GM23248 (cell line): ENCODE results near the gene JADE2. TPM values are rescaled to one million over a fixed set of nuclear protein-coding genes. Genes with fewer than 3 reads are reported as not detected.

Source experiments
- DNase-seq: peaks from one replicate; pipeline ENCODE4 v3.0.0-alpha.2; 2015
- H2AFZ ChIP-seq: fragments of 200-600 bp; sonication (generic); 2 replicates; pipeline ENCODE4 v1.6.1; 2016; ENCODE audit warnings: antibody characterized with exemption
- H3F3A ChIP-seq: fragments of 200-600 bp; sonication (generic); 2 replicates; pipeline ENCODE4 v1.6.1; 2016; ENCODE audit warnings: mild to moderate bottlenecking, antibody characterized with exemption, mixed run types; ENCODE audit not compliant: insufficient read depth
- H3K27ac ChIP-seq: fragments of 200-600 bp; sonication (generic); 2 replicates; pipeline ENCODE4 v1.5.1; 2016; ENCODE audit warnings: mild to moderate bottlenecking
- H3K27me3 ChIP-seq: fragments of 200-600 bp; sonication (generic); replicated peaks from 2 replicates; pipeline ENCODE4 v1.6.1; 2016; ENCODE audit warnings: mild to moderate bottlenecking; ENCODE audit not compliant: insufficient read depth
- H3K36me3 ChIP-seq: fragments of 200-600 bp; sonication (generic); 2 replicates; pipeline ENCODE4 v1.6.1; 2016; ENCODE audit warnings: low read depth, mild to moderate bottlenecking
- H3K4me1 ChIP-seq: fragments of 200-600 bp; sonication (generic); 2 replicates; pipeline ENCODE4 v1.6.1; 2016; ENCODE audit warnings: mild to moderate bottlenecking; ENCODE audit not compliant: insufficient read depth
- H3K4me2 ChIP-seq: fragments of 200-600 bp; sonication (generic); one replicate; pipeline ENCODE4 v1.6.1; 2016; ENCODE audit warnings: mild to moderate bottlenecking; ENCODE audit not compliant: unreplicated experiment
- H3K4me3 ChIP-seq: fragments of 200-600 bp; sonication (generic); 2 replicates; pipeline ENCODE4 v1.5.1; 2016; ENCODE audit warnings: mild to moderate bottlenecking
- H3K79me2 ChIP-seq: fragments of 200-600 bp; sonication (generic); 2 replicates; pipeline ENCODE4 v1.6.1; 2016; ENCODE audit warnings: mild to moderate bottlenecking; ENCODE audit not compliant: insufficient read depth
- H3K9ac ChIP-seq: fragments of 200-600 bp; sonication (generic); 2 replicates; pipeline ENCODE4 v1.6.1; 2016; ENCODE audit warnings: mild to moderate bottlenecking
- H3K9me2 ChIP-seq: fragments of 200-600 bp; sonication (generic); 2 replicates; pipeline ENCODE4 v1.6.1; 2016; ENCODE audit warnings: mixed run types, mild to moderate bottlenecking, moderate library complexity; ENCODE audit not compliant: insufficient read depth
- H3K9me3 ChIP-seq: fragments of 200-600 bp; sonication (generic); one replicate; pipeline ENCODE4 v1.6.1; 2017; ENCODE audit warnings: low read depth
- H4K20me1 ChIP-seq: fragments of 200-600 bp; sonication (generic); 2 replicates; pipeline ENCODE4 v1.6.0; 2016; ENCODE audit not compliant: insufficient read depth
- EZH2 ChIP-seq: fragments of 200-600 bp; sonication (generic); IDR thresholded peaks from 2 replicates; pipeline ENCODE4 v1.6.1; 2018; ENCODE audit warnings: antibody characterized with exemption, mild to moderate bottlenecking; ENCODE audit not compliant: insufficient read depth, poor library complexity, severe bottlenecking
- EZH2phosphoT487 ChIP-seq: fragments of 200-600 bp; sonication (generic); IDR thresholded peaks from 2 replicates; pipeline ENCODE4 v1.6.1; 2018; ENCODE audit warnings: antibody characterized with exemption, moderate library complexity, mild to moderate bottlenecking, low read depth; ENCODE audit not compliant: insufficient read depth
- WGBS, 2 experiments: methylation state at CpG; one replicate each; pipeline ENCODE4 v1.1.6; 2015 to 2017; ENCODE audit warnings: low lambda C conversion rate in 2 of 2, low coverage in 1 of 2; ENCODE audit errors: missing lambda C conversion rate in 2 of 2; 5-methylcytosine and 5-hydroxymethylcytosine counted together
- in situ Hi-C: fragments of 300-500 bp; cut with MboI; formaldehyde crosslinking; loops from 2 replicates; pipeline ENCODE4 v1.15.0; 2020
- polyA plus RNA-seq: library from polyadenylated mRNA; unstranded; fragments of >200 nt; fragmentation: Nextera tagmentation; extraction: Ambion mirVana; gene quantifications from 2 replicates; pipeline ENCODE4 v1.2.1, GENCODE V29; 2016
- total RNA-seq: library from RNA; depleted of rRNA; stranded (reverse); fragments of >200 nt; shearing (Covaris generic); gene quantifications from 2 replicates; pipeline ENCODE4 v1.2.3, GENCODE V29; 2014

JADE2 gene
- total and polyA plus RNA-seq, 2 experiments from 2014 or later: 7.1 to 18.0 TPM

DNA sequence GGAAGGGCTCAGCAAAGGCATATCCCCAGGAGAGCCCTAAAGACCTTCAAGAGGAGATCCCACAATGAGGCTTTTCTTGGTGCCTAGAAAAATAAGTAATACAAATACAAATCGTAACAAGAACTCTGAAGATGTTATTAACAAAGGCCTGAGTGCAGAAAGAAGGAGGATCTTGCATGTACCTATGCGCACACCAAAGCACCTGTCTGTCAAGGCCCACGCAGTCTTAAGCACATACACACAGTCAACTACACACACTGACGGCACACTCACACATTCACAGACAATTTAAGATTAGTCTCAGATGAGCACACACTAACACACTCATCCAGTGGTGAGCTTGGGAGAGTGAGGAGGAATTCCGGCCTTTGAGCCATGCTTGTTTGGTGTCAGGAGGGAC is 38.5 kb downstream of the JADE2 start:
- H3F3A ChIP-seq: 0 out of 2 replicates have a peak, but pooled peaks cover 12% of the 10 kb centered on the region
- TF ChIP-seq EZH2phosphoT487: no peak
- no peaks in the 10 kb centered on the region for H3K9me2 ChIP-seq
- H3K79me2 ChIP-seq: peaks cover 8% of the 10 kb centered on the region; the same call in 1 of the 2 replicates
- no peak overlapping the region for H3K4me2 ChIP-seq
- DNase-seq: no peak
- no peak overlapping the region for H3K27ac ChIP-seq
- H3K4me3 ChIP-seq: no peak overlapping the region
- no peaks in the 10 kb centered on the region for H3K27me3 ChIP-seq
- no peak overlapping the region for H3K9ac ChIP-seq
- no peaks in the 10 kb centered on the region for H3K9me3 ChIP-seq
- 68 to 74% methylated on average over 5 of the region's 5 CpGs for WGBS, 2 experiments
- peaks cover 19% of the 10 kb centered on the region; the same call in 1 of the 2 replicates for H3K36me3 ChIP-seq
- no peaks in the 10 kb centered on the region for H4K20me1 ChIP-seq
- in situ Hi-C loops: no loop called here
- H3K4me1 ChIP-seq: peaks cover 14% of the 10 kb centered on the region
- no peak overlapping the region for H2AFZ ChIP-seq

DNA sequence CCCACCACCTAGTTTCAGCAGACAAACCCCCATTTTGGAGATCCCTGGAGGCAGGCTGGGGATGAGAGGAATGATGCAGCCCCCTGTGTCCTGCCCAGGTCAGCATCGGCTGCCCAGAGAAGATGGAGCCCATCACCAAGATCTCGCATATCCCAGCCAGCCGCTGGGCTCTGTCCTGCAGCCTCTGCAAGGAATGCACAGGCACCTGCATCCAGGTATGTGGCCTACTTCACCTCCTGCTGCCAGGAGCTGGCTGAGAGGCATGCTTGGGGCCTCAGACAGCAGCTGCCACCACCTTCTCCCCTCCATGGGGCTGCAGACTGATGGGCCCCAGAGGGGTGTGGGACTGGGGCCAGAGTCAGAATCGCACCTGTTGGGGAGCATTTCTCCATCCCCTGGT is 38.9 kb downstream of the JADE2 start:
- in situ Hi-C loops: no loop called here
- DNase-seq: no peak
- 99 to 100% methylated on average over 4 of the region's 4 CpGs for WGBS, 2 experiments

DNA sequence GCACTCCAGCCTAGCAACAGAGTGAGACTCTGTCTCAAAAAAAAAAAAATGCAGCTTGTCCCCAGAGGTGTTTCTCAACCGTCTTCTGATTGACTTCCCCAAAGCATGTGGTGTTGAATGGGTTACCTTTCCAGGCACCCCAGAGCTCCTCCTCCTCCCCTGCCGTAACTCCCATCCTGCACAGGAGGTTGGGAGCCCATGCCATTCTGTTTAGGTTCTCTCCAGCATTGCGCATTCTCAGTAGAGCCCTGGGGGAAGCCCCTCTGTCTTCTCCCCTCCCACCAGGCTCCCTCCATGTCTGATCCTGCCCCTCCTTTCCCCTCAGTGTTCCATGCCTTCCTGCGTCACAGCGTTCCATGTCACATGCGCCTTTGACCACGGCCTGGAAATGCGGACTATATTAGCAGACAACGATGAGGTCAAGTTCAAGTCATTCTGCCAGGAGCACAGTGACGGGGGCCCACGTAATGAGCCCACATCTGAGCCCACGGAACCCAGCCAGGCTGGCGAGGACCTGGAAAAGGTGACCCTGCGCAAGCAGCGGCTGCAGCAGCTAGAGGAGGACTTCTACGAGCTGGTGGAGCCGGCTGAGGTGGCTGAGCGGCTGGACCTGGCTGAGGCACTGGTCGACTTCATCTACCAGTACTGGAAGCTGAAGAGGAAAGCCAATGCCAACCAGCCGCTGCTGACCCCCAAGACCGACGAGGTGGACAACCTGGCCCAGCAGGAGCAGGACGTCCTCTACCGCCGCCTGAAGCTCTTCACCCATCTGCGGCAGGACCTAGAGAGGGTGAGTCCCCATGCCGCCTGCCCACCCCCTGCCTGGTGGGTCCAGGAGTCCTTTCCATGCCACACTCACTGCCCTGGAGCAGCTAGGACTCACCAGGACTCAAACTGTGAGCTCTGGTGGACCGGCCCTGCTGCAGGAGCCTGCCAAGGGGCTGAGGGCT is 40.6 kb downstream of the JADE2 start:
- H3K9ac ChIP-seq: no peak overlapping the region

More for the DNA sequence above, 38.9 kb downstream of the JADE2 start:
- Histone ChIP-seq H2AFZ (no peak overlapping the region), H3F3A (0 out of 2 replicates have a peak, but pooled peaks cover 16% of the 10 kb centered on the region), H3K27me3 (no peaks in the 10 kb centered on the region), H3K4me3 (no peak overlapping the region), H3K79me2 (peaks cover 8% of the 10 kb centered on the region), H3K4me1 (peaks cover 16% of the 10 kb centered on the region), H3K27ac (no peak overlapping the region), H3K9me3 (no peaks in the 10 kb centered on the region), H4K20me1 (no peaks in the 10 kb centered on the region), H3K36me3 (peaks cover 19% of the 10 kb centered on the region; the same call in 1 of the 2 replicates), H3K4me2 (no peak overlapping the region), H3K9me2 (no peaks in the 10 kb centered on the region), H3K9ac (no peak overlapping the region)
- no peak for TF ChIP-seq EZH2

DNA sequence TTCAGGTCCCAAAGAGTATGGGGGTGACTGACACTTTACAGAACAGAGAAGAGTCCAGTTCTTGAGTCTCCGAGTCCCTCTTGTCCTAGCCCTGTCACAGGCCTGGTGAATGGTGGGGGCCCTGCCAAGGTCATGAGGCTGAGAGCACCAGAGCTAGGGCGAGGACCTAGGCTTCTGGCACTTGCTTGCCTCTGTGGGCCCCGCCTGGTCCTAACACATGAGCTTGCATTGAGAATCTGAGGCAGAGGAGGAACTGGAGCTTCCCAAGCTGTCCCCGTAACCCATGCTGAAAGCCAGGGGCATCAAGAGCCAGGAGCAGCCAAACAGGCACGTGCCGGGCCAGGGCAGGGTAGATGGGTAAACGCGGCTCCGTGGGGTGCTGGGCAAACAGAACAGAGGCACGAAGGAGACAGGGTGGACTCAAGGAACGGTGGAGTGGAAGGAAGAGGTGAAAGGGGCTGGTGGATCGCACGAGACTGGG is 41.3 kb downstream of the JADE2 start:
- Histone ChIP-seq H3K4me3 (no peak overlapping the region), H3K4me1 (peaks cover 16% of the 10 kb centered on the region), H3K9me3 (no peaks in the 10 kb centered on the region), H2AFZ (no peak overlapping the region), H3K9ac (no peak overlapping the region), H3K4me2 (no peak overlapping the region), H3K79me2 (peaks cover 30% of the 10 kb centered on the region), H3K27ac (no peak overlapping the region), H3K9me2 (no peaks in the 10 kb centered on the region), H3F3A (0 out of 2 replicates have a peak, but pooled peaks cover 16% of the 10 kb centered on the region), H3K27me3 (no peaks in the 10 kb centered on the region), H4K20me1 (no peaks in the 10 kb centered on the region), H3K36me3 (peaks cover 14% of the 10 kb centered on the region; the same call in 1 of the 2 replicates)
- DNase-seq: no peak
- 86% methylated on average over 13 of the region's 13 CpGs for WGBS, 2 experiments
- TF ChIP-seq EZH2phosphoT487 (no peak), EZH2 (no peak)
- in situ Hi-C loops: no loop called here

More for the DNA sequence above, 40.6 kb downstream of the JADE2 start:
- DNase-seq: no peak
- H3K9me3 ChIP-seq: no peaks in the 10 kb centered on the region
- H3K4me2 ChIP-seq: no peak overlapping the region
- no peak overlapping the region for H2AFZ ChIP-seq
- H3K27ac ChIP-seq: no peak overlapping the region
- no peaks in the 10 kb centered on the region for H4K20me1 ChIP-seq
- in situ Hi-C loops: no loop called here
- H3F3A ChIP-seq: 0 out of 2 replicates have a peak, but pooled peaks cover 16% of the 10 kb centered on the region
- H3K27me3 ChIP-seq: no peaks in the 10 kb centered on the region
- TF ChIP-seq EZH2 (no peak), EZH2phosphoT487 (no peak)
- H3K9me2 ChIP-seq: no peaks in the 10 kb centered on the region
- peaks cover 23% of the 10 kb centered on the region for H3K79me2 ChIP-seq
- peaks cover 16% of the 10 kb centered on the region for H3K4me1 ChIP-seq
- WGBS, 2 experiments: 95 to 97% methylated on average over 28 of the region's 28 CpGs
- H3K36me3 ChIP-seq: peaks cover 16% of the 10 kb centered on the region; the same call in 1 of the 2 replicates
- no peak overlapping the region for H3K4me3 ChIP-seq
